H1 (cell line): Measurements from ENCODE around the gene TNP2. TPM values are rescaled to one million over a fixed set of nuclear protein-coding genes. Genes with fewer than 3 reads are reported as not detected.

ENCODE experiments used
- BRCA1 ChIP-seq: IDR thresholded peaks from 2 replicates; pipeline ENCODE4 v1.6.1; 2012; ENCODE audit warnings: low read depth, low read length, improper control_type of control experiment
- CBX8 ChIP-seq: fragments of 300-800, 300-1000 bp; sonication (generic); IDR thresholded peaks from 2 replicates; pipeline ENCODE4 v1.7.1; 2016; ENCODE audit warnings: low read depth, low read length, borderline replicate concordance
- EZH2 ChIP-seq: fragments of 200-600 bp; sonication (generic); IDR thresholded peaks from 2 replicates; pipeline ENCODE4 v1.7.1; 2012; ENCODE audit warnings: low read depth, mild to moderate bottlenecking, moderate library complexity, low read length, inconsistent platforms; ENCODE audit not compliant: severe bottlenecking
- HDAC6 ChIP-seq: IDR thresholded peaks from one replicate; pipeline ENCODE4 v1.7.1; 2012; ENCODE audit warnings: low read depth, mild to moderate bottlenecking, inconsistent platforms, low read length, moderate library complexity
- MAFK ChIP-seq: IDR thresholded peaks from 2 replicates; pipeline ENCODE4 v1.6.1; 2012; ENCODE audit warnings: low read depth, mild to moderate bottlenecking, improper control_type of control experiment, low read length
- PHF8 ChIP-seq: fragments of 200-600 bp; sonication (generic); conservative IDR thresholded peaks from 2 replicates; pipeline ENCODE4 v1.7.1; 2012; ENCODE audit warnings: low read depth, mild to moderate bottlenecking, inconsistent platforms, low read length, moderate library complexity
- RBBP5 ChIP-seq: IDR thresholded peaks from 2 replicates; pipeline ENCODE4 v1.7.1; 2012; ENCODE audit warnings: low read depth, mild to moderate bottlenecking, inconsistent platforms, low read length, moderate library complexity, borderline replicate concordance
- SAP30 ChIP-seq: fragments of 300-600 bp; sonication (generic); IDR thresholded peaks from 2 replicates; pipeline ENCODE4 v1.7.1; 2012; ENCODE audit warnings: low read length, moderate library complexity, mild to moderate bottlenecking, inconsistent platforms; ENCODE audit not compliant: insufficient read depth, insufficient replicate concordance
- SUZ12 ChIP-seq: fragments of 200-600 bp; sonication (generic); IDR thresholded peaks from 2 replicates; pipeline ENCODE4 v1.6.1; 2012; ENCODE audit warnings: mild to moderate bottlenecking, inconsistent platforms, low read length, moderate library complexity, mixed read lengths
- TEAD4 ChIP-seq: IDR thresholded peaks from 2 replicates; pipeline ENCODE4 v1.6.1; 2012; ENCODE audit warnings: low read depth, low read length, inconsistent platforms, mixed read lengths
- polyA plus RNA-seq, 7 experiments: library from polyadenylated mRNA; depleted of rRNA in 3 of 7; stranded (reverse) in 5 of 7; unstranded in 2 of 7; fragments of >200 nt in 5 of 7; fragments of 200-250 nt in 2 of 7; gene quantifications; 1 replicate in 5 of 7; 2 replicates in 1 of 7; 4 replicates in 1 of 7; pipeline versions ENCODE4 v1.2.1 to v1.2.3, GENCODE V29; 2011 to 2013; ENCODE audit warnings: missing spikeins in 2 of 7, mixed read lengths in 2 of 7
- total RNA-seq: library from RNA; stranded (reverse); fragmentation: NEBNext Ultra II Directional; extraction: Animal tissue kit (Norgen Biotek cat#: 25700); gene quantifications from 2 replicates; pipeline ENCODE4 v1.2.1, GENCODE V29; 2021

The TNP2 gene
- total and polyA plus RNA-seq, 2 of the 8 experiments (the other 6 are each of a cell fraction or from before 2014, with no cell fraction given), result not detected

DNA sequence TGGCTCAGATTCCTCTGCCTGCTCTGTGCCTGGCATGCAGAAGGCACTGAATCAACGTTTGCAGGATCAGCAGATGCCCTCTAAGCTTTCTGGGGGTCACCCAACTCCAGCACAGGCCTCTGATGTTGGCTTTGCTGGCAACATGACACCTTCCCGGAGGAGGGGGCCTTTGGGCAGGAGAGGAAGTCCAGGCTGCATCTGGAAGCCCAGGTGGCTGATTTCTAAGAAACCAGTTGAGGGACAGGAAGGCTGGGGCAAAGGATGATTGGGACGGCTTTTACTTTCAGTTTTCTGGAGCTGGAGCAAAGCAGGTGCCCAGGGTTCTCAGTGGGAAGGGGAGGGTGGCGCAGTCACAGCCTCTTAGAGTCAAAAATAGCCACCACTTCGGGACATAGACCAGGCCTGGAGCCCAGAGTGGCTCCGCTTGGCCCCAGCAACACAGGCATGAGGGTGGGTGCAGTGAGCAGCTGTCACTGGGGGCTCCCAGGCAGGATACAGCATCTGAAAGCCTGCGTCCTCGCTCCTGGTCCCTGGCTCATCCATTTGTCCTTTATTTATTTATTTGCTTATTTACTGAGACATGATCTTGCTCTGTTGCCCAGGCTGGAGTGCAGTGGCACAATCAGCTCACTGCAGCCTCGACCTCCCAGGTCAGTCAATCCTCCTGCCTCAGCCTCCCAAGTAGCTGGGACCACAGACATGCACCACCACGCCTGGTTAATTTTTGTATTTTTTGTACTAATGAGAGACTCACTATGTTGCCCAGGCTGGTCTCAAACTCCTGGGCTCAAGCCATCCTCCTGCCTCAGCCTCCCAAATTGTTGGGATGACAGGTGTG is 28.3 kb downstream of the TNP2 start (continued):
- TF ChIP-seq MAFK (no peak), SUZ12 (no peak), PHF8 (no peak), BRCA1 (no peak), CBX8 (no peak), TEAD4 (no peak), RBBP5 (no peak), HDAC6 (no peak), EZH2 (no peak), SAP30 (no peak)
